ENCODE results near the gene SCT. TPM values are rescaled to one million over a fixed set of nuclear protein-coding genes. Genes with fewer than 3 reads are reported as not detected.
A peak's percentile ranks its signal among the peaks of the same experiment; 100 is the strongest.

SCT gene
- total RNA-seq, 2 experiments from 2014 or later = not detected

- peaks cover 51% of the 10 kb centered on the region for H3K36me3 ChIP-seq (ENCODE audit: insufficient read depth, low read length)
- Mint-ChIP-seq H3K9me3 (no peaks in the 10 kb centered on the region), H3K36me3 (ENCODE audit: low read depth) (peaks cover 30% of the 10 kb centered on the region), H3K4me1 (ENCODE audit: low read depth) (peaks cover 16% of the 10 kb centered on the region), H3K27me3 (no peaks in the 10 kb centered on the region), H3K4me3 (peak overlapping the region; percentile 80), H3K27ac (peak overlapping the region; percentile 80)
- H3K4me3 ChIP-seq (ENCODE audit: low read length) = peak overlapping the region; percentile 10
- intact Hi-C loops (cut with DNase I, micrococcal nuclease) = loop anchor here in 1 of 2 experiments (5.0 kb wide), 1 partner anchor 78 kb away; no protein-coding TSS in a partner anchor
- DNase-seq (no peak), ATAC-seq (ENCODE audit: poor library complexity) (no peak)
- H3K4me1 ChIP-seq (ENCODE audit: insufficient read depth, low read length) = peaks cover 34% of the 10 kb centered on the region
- H3K27me3 ChIP-seq (ENCODE audit: control insufficient read depth in 1 of 2, insufficient read depth in 2 of 2, low read length in 2 of 2) = no peaks in the 10 kb centered on the region
- ChIA-PET POLR2A (interaction anchor here (0.6 to 1.8 kb wide), 7 partner anchors 13 to 112 kb away, joined by 3 to 8 read pairs (median 3); partner anchors contain the start of gene PHRF1), CTCF (interaction anchor here (2.0 kb wide), 1 partner anchor 60 kb away, joined by 5 read pairs; no protein-coding TSS in a partner anchor)
- no peak for TF ChIP-seq CTCF (IDR thresholded peaks at IDR 0.05)
- H3K27ac ChIP-seq (ENCODE audit: low read depth in 1 of 2, low read length in 2 of 2) = peak overlapping the region; percentile 72 to 83
- H3K9me3 ChIP-seq (ENCODE audit: control insufficient read depth in 1 of 2, insufficient read depth in 1 of 2, low read length in 2 of 2) = peaks cover 0 to 3% of the 10 kb centered on the region in 2 experiments
Observed at GRCh38 chr11:614021-614622, 12.9 kb downstream of the SCT start.

GRCh38 chr11:613369-613968 is 13.5 kb downstream of the SCT start:
- peak; percentile 62 for ATAC-seq (ENCODE audit: poor library complexity)
- no peaks in the 10 kb centered on the region for H3K27me3 Mint-ChIP-seq
- peak; percentile 66 to 96 (median 83) for DNase-seq
- no peaks in the 10 kb centered on the region for H3K9me3 Mint-ChIP-seq
- H3K36me3 Mint-ChIP-seq (ENCODE audit: low read depth) = peaks cover 33% of the 10 kb centered on the region
- peaks cover 0 to 3% of the 10 kb centered on the region in 2 experiments for H3K9me3 ChIP-seq (ENCODE audit: control insufficient read depth in 1 of 2, insufficient read depth in 1 of 2, low read length in 2 of 2)
- no peaks in the 10 kb centered on the region for H3K27me3 ChIP-seq (ENCODE audit: control insufficient read depth in 1 of 2, insufficient read depth in 2 of 2, low read length in 2 of 2)
- intact Hi-C loops (cut with DNase I, micrococcal nuclease) = loop anchor here in 1 of 2 experiments (2.0 to 5.0 kb wide), 2 partner anchors 55 to 79 kb away; no protein-coding TSS in a partner anchor
- peak overlapping the region; percentile 20 for H3K4me3 Mint-ChIP-seq
- peak overlapping the region; percentile 80 for H3K27ac Mint-ChIP-seq
- peaks cover 58% of the 10 kb centered on the region for H3K36me3 ChIP-seq (ENCODE audit: insufficient read depth, low read length)
- peak overlapping the region; percentile 10 for H3K4me3 ChIP-seq (ENCODE audit: low read length)
- peak overlapping the region; percentile 82 to 83 for H3K27ac ChIP-seq (ENCODE audit: low read depth in 1 of 2, low read length in 2 of 2)
- no peak for TF ChIP-seq CTCF (IDR thresholded peaks at IDR 0.05)
- H3K4me1 Mint-ChIP-seq (ENCODE audit: low read depth) = peaks cover 16% of the 10 kb centered on the region
- H3K4me1 ChIP-seq (ENCODE audit: insufficient read depth, low read length) = peaks cover 34% of the 10 kb centered on the region
- ChIA-PET POLR2A (interaction anchor here (0.6 to 1.8 kb wide), 6 partner anchors 12 to 112 kb away, joined by 3 to 8 read pairs (median 4); partner anchors contain the start of gene PHRF1), CTCF (interaction anchor here (2.0 kb wide), 1 partner anchor 59 kb away, joined by 5 read pairs; no protein-coding TSS in a partner anchor)

- H3K9me3 Mint-ChIP-seq = no peaks in the 10 kb centered on the region
- H3K4me1 Mint-ChIP-seq (ENCODE audit: low read depth) = peaks cover 16% of the 10 kb centered on the region
- no peak overlapping the region for H3K4me3 Mint-ChIP-seq
- no peaks in the 10 kb centered on the region for H3K27me3 Mint-ChIP-seq
- H3K4me1 ChIP-seq (ENCODE audit: insufficient read depth, low read length) = peaks cover 34% of the 10 kb centered on the region
- peaks cover 0 to 3% of the 10 kb centered on the region in 2 experiments for H3K9me3 ChIP-seq (ENCODE audit: control insufficient read depth in 1 of 2, insufficient read depth in 1 of 2, low read length in 2 of 2)
- H3K4me3 ChIP-seq (ENCODE audit: low read length) = no peak overlapping the region
- ChIA-PET POLR2A (no interaction called here), CTCF (interaction anchor here (2.0 kb wide), 1 partner anchor 58 kb away, joined by 5 read pairs; no protein-coding TSS in a partner anchor)
- H3K27ac Mint-ChIP-seq = peak overlapping the region; percentile 74
- intact Hi-C loops (cut with DNase I, micrococcal nuclease) = loop anchor here in 1 of 2 experiments (2.0 to 5.0 kb wide), 2 partner anchors 54 to 79 kb away; no protein-coding TSS in a partner anchor
- no peak for TF ChIP-seq CTCF (IDR thresholded peaks at IDR 0.05)
- DNase-seq (no peak), ATAC-seq (ENCODE audit: poor library complexity) (no peak)
- H3K27ac ChIP-seq (ENCODE audit: low read depth in 1 of 2, low read length in 2 of 2) = peak overlapping the region; percentile 75 to 82
- no peaks in the 10 kb centered on the region for H3K27me3 ChIP-seq (ENCODE audit: control insufficient read depth in 1 of 2, insufficient read depth in 2 of 2, low read length in 2 of 2)
- peaks cover 36% of the 10 kb centered on the region for H3K36me3 Mint-ChIP-seq (ENCODE audit: low read depth)
- H3K36me3 ChIP-seq (ENCODE audit: insufficient read depth, low read length) = peaks cover 63% of the 10 kb centered on the region
Observed at GRCh38 chr11:612961-613300, 14.1 kb downstream of the SCT start.

Data from CD4-positive, alpha-beta T cell (primary cell).